ENCODE measurements around the gene ARHGAP40. TPM values are rescaled to one million over a fixed set of nuclear protein-coding genes. Genes with fewer than 3 reads are reported as not detected.

Gene ARHGAP40
- total RNA-seq, 1 donor from 2014 or later = not detected

DNA sequence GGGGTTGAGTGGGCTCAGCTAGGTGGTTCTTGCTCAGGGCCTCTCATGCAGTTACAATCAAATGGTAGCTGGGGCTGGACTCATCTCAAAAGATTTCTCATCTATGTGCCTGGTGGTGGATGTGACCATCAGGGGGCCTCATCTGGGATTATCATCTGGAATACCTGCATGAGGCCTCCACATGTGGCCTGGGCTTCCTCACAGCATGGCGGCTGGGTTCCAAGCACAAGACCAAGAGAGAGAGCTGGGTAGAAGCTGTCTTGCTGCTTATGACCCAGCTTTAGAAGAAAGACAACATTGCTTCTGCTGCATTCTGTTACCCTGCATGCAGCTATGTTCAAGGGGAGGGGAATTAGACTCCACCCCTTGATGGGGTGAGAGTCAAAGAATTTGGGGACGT, 22.5 kb downstream of the ARHGAP40 start:
- no peak overlapping the region for H3K27ac Mint-ChIP-seq (ENCODE audit: unreplicated experiment)
- no peaks in the 10 kb centered on the region for H3K4me1 Mint-ChIP-seq (ENCODE audit: unreplicated experiment)
- DNase-seq (ENCODE audit: extremely low spot score, unreplicated experiment) = no peak
- no peak overlapping the region for H3K4me3 Mint-ChIP-seq (ENCODE audit: unreplicated experiment)
- H3K9me3 Mint-ChIP-seq (ENCODE audit: unreplicated experiment) = no peaks in the 10 kb centered on the region
- H3K36me3 Mint-ChIP-seq (ENCODE audit: unreplicated experiment) = no peaks in the 10 kb centered on the region
- TF ChIP-seq, protein P1, sequence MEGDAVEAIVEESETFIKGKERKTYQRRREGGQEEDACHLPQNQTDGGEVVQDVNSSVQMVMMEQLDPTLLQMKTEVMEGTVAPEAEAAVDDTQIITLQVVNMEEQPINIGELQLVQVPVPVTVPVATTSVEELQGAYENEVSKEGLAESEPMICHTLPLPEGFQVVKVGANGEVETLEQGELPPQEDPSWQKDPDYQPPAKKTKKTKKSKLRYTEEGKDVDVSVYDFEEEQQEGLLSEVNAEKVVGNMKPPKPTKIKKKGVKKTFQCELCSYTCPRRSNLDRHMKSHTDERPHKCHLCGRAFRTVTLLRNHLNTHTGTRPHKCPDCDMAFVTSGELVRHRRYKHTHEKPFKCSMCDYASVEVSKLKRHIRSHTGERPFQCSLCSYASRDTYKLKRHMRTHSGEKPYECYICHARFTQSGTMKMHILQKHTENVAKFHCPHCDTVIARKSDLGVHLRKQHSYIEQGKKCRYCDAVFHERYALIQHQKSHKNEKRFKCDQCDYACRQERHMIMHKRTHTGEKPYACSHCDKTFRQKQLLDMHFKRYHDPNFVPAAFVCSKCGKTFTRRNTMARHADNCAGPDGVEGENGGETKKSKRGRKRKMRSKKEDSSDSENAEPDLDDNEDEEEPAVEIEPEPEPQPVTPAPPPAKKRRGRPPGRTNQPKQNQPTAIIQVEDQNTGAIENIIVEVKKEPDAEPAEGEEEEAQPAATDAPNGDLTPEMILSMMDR (IDR thresholded peaks at IDR 0.05) = no peak
- peaks cover 28% of the 10 kb centered on the region for H3K27me3 Mint-ChIP-seq (ENCODE audit: unreplicated experiment)

DNA sequence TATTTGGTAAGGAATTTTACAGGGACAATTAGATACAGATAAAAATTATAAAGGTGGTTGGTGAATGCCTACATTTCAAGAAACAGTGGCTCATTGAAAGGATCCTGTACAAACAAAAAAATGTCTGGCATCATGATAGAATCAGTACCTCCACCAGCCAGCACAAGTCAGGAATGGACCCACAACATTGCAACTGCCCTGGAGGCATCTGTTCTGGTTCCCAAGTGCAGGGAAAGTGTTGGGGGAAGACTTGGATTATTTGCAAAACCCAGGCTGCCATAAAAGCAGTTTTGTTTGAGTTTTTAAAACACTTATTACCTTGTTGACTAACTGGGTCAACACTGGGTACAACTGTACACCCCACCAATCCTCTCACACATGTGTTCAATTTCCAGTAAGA, 24.3 kb downstream of the ARHGAP40 start:
- no peak for DNase-seq (ENCODE audit: extremely low spot score, unreplicated experiment)
- Mint-ChIP-seq H3K36me3 (ENCODE audit: unreplicated experiment) (no peaks in the 10 kb centered on the region), H3K4me1 (ENCODE audit: unreplicated experiment) (no peaks in the 10 kb centered on the region), H3K27ac (ENCODE audit: unreplicated experiment) (no peak overlapping the region), H3K27me3 (ENCODE audit: unreplicated experiment) (peaks cover 28% of the 10 kb centered on the region), H3K4me3 (ENCODE audit: unreplicated experiment) (no peak overlapping the region), H3K9me3 (ENCODE audit: unreplicated experiment) (no peaks in the 10 kb centered on the region)
- TF ChIP-seq, protein P1 (IDR thresholded peaks at IDR 0.05) = no peak

DNA sequence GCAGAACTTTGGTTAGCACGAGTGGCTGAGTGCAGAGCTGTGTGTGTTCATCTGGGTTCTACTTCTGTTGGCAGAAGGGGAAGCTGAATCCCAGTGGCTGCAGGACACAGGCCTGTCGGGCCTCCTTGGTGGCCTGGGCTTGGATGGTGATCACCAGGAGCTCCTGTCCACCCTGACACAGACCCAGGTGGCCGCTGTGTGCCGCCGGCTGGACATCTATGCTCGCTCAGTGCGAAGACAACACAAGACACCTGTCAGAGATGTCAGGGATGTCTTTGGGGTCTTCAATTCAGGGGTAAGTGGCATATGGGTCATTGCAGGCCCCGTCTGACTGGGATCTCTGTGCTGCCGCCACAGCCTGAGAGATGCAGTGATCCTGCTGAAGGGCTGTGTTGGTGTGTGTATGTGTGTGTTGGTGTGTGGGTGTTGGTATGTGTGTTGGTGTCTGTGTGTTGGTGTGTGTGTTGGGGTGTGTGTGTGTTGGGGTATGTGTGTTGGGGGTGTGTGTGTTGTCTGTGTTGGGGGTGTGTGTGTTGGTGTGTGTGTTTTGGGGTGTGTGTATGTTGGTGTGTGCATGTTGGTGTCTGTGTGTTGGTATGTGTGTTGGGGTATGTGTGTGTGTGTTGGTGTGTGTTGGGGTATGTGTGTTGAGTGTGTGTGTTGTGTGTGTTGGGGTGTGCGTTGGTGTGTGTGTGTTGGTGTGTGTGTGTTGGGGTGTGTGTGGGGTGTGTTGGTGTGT, 25.5 kb downstream of the ARHGAP40 start:
- TF ChIP-seq, protein P1 (IDR thresholded peaks at IDR 0.05) = no peak

DNA sequence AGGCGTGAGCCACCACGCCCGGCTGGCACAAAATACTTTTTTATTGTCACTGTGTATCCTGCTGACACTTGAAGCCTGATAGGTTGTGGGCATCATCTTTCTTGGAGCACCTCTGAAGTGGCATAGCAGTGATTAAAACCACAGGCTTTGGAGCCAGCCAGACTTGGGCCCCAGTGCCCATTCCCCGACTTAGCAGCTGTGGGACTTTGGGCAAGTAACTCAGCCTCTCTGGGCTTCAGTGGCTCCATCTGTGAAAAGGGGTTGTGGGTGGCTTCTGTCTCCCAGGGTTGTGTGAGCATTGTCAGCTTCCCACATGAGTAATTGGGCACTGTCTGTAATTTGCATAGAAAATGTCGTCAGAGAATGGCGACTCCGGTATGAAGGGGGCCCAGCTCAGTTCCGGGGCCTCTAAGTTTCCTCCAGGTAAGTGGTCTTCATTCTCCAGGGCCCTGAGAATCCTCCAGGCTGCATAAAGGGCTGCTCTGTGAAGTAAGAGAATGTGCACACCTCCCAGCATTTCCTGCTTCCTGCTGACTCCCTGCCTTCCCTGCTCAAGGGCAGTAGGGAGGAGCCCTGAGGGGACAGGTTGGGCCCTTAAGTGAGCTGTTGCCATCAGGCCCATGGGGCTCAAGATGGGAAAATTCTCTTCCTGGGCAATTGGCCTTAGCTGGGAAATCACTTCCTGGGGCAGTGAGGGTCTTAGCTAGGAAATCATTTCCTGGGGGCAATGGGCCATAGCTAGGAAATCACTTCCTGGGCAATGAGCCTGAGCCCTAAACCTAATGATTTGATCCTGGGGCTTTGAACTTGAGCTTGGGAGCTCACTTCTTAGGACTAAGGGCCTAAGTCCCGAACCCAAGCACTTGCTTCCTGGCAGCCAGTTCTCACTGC, 27.2 kb downstream of the ARHGAP40 start:
- Mint-ChIP-seq H3K27ac (ENCODE audit: unreplicated experiment) (no peak overlapping the region), H3K9me3 (ENCODE audit: unreplicated experiment) (no peaks in the 10 kb centered on the region), H3K4me1 (ENCODE audit: unreplicated experiment) (peaks cover 2% of the 10 kb centered on the region), H3K27me3 (ENCODE audit: unreplicated experiment) (peaks cover 18% of the 10 kb centered on the region), H3K36me3 (ENCODE audit: unreplicated experiment) (no peaks in the 10 kb centered on the region), H3K4me3 (ENCODE audit: unreplicated experiment) (no peak overlapping the region)
- TF ChIP-seq, protein P1 (IDR thresholded peaks at IDR 0.05) = no peak
- DNase-seq (ENCODE audit: extremely low spot score, unreplicated experiment) = no peak

More for the DNA sequence above, 25.5 kb downstream of the ARHGAP40 start:
- DNase-seq (ENCODE audit: extremely low spot score, unreplicated experiment) = no peak
- H3K4me1 Mint-ChIP-seq (ENCODE audit: unreplicated experiment) = peaks cover 2% of the 10 kb centered on the region
- H3K27me3 Mint-ChIP-seq (ENCODE audit: unreplicated experiment) = peaks cover 18% of the 10 kb centered on the region
- H3K9me3 Mint-ChIP-seq (ENCODE audit: unreplicated experiment) = no peaks in the 10 kb centered on the region
- H3K4me3 Mint-ChIP-seq (ENCODE audit: unreplicated experiment) = no peak overlapping the region
- no peaks in the 10 kb centered on the region for H3K36me3 Mint-ChIP-seq (ENCODE audit: unreplicated experiment)
- H3K27ac Mint-ChIP-seq (ENCODE audit: unreplicated experiment) = no peak overlapping the region

DNA sequence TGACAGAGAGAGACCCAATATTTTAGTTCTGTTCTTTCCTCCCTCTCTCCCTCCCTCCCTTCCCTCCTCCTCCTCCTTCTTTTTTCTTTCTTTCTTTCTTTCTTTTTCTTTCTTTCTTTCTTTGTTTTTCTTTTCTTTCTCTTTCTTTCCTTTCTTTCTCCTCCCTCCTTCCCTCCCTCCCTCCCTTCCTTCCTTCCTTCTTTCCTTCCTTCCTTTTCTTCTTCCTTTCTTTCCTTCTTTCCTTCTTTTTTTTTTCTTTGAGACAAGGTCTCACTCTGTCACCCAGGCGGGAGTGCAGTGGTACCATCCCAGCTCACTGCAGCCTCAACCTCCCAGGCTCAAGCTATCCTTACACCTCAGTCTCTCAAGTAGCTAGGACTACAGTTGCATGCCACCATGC, 28.4 kb downstream of the ARHGAP40 start:
- no peak for DNase-seq (ENCODE audit: extremely low spot score, unreplicated experiment)
- H3K36me3 Mint-ChIP-seq (ENCODE audit: unreplicated experiment) = no peaks in the 10 kb centered on the region
- no peak overlapping the region for H3K27ac Mint-ChIP-seq (ENCODE audit: unreplicated experiment)

More for the DNA sequence above, 28.4 kb downstream of the ARHGAP40 start:
- H3K4me3 Mint-ChIP-seq (ENCODE audit: unreplicated experiment) = no peak overlapping the region
- TF ChIP-seq, protein P1 (IDR thresholded peaks at IDR 0.05) = no peak
- peaks cover 18% of the 10 kb centered on the region for H3K27me3 Mint-ChIP-seq (ENCODE audit: unreplicated experiment)
- H3K9me3 Mint-ChIP-seq (ENCODE audit: unreplicated experiment) = no peaks in the 10 kb centered on the region
- peaks cover 2% of the 10 kb centered on the region for H3K4me1 Mint-ChIP-seq (ENCODE audit: unreplicated experiment)

All from osteocyte (in vitro differentiated cells).